ENCODE results near the gene GRK5.
"Not testable (repeated sequence)": the region's sequence is repeated elsewhere in the genome, so short reads cannot be mapped to it uniquely, and the experiment has no call there.

GRK5 gene

GRCh38 chr10:119237722-119238436, 30.5 kb downstream of the GRK5 start:
- no peak for TF ChIP-seq CTCF (IDR thresholded peaks at IDR 0.05; ENCODE audit: unreplicated experiment in 3 of 3)
- peak overlapping the region; percentile 38 to 62 (median 39) for H3K4me3 Mint-ChIP-seq

DNA sequence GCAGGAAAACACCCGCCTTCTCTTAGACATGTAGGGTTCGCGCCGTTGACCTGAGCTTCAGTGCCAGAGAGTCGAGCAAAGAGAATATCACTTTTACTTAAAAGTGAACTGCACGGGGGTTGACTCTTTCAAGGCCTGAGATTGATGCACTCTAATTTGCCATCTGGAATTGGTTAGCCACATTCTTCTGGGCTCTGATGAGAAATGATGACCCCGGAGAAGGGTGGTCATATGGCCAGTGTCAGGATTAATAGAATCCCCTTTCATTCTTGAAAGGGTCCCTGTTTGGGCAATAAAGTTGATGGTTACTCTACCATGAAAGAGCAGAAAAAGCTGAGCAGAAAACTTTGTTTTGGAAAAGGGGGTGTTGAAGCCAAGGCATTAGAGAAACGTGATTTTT, 31.2 kb downstream of the GRK5 start:
- Mint-ChIP-seq H3K36me3 (ENCODE audit: low read depth) (no peaks in the 10 kb centered on the region), H3K4me3 (peak overlapping the region in 1 of 3 experiments; percentile 4), H3K4me1 (peaks cover 55% of the 10 kb centered on the region), H3K27ac (peak overlapping the region; percentile 94 to 99 (median 97)), H3K9me3 (no peaks in the 10 kb centered on the region), H3K27me3 (ENCODE audit: low read depth) (no peaks in the 10 kb centered on the region)
- TF ChIP-seq CTCF (IDR thresholded peaks at IDR 0.05; ENCODE audit: unreplicated experiment in 3 of 3) = no peak

More at GRCh38 chr10:119237722-119238436, 30.5 kb downstream of the GRK5 start:
- peaks cover 57% of the 10 kb centered on the region for H3K4me1 Mint-ChIP-seq
- H3K27ac Mint-ChIP-seq = peak overlapping the region; percentile 94 to 99 (median 97)
- H3K27me3 Mint-ChIP-seq (ENCODE audit: low read depth) = no peaks in the 10 kb centered on the region
- no peaks in the 10 kb centered on the region for H3K36me3 Mint-ChIP-seq (ENCODE audit: low read depth)
- no peaks in the 10 kb centered on the region for H3K9me3 Mint-ChIP-seq

DNA sequence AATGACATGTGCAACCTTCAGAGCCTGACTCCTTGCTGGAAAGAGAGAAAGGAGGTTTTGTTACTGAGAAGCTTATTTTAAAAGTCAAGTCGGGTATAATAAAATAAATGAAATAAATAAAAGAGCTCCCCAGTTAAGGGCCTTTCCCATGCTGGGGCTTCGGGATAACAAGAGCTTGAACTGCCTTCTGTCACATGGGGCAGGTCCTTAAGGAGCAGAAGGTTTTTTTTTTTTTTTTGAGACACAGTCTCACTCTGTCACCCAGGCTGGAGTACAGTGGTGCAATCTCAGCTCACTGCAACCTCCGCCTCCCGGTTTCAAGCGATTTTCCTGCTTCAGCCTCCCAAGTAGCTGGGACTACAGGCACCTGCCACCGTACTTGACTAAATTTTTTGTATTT, 31.6 kb downstream of the GRK5 start:
- not testable (repeated sequence) for H3K36me3 Mint-ChIP-seq (ENCODE audit: low read depth); H3K27me3 Mint-ChIP-seq (ENCODE audit: low read depth); H3K9me3 Mint-ChIP-seq; H3K4me3 Mint-ChIP-seq
- Mint-ChIP-seq H3K4me1 (peaks cover 53% of the 10 kb centered on the region), H3K27ac (peak overlapping the region; percentile 94 to 99 (median 97))

- not testable (repeated sequence) for H3K27ac Mint-ChIP-seq; H3K9me3 Mint-ChIP-seq; H3K4me3 Mint-ChIP-seq; H3K36me3 Mint-ChIP-seq (ENCODE audit: low read depth); H3K27me3 Mint-ChIP-seq (ENCODE audit: low read depth)
- H3K4me1 Mint-ChIP-seq = peaks cover 50% of the 10 kb centered on the region
Observed at GRCh38 chr10:119239630-119240029, 32.3 kb downstream of the GRK5 start.

DNA sequence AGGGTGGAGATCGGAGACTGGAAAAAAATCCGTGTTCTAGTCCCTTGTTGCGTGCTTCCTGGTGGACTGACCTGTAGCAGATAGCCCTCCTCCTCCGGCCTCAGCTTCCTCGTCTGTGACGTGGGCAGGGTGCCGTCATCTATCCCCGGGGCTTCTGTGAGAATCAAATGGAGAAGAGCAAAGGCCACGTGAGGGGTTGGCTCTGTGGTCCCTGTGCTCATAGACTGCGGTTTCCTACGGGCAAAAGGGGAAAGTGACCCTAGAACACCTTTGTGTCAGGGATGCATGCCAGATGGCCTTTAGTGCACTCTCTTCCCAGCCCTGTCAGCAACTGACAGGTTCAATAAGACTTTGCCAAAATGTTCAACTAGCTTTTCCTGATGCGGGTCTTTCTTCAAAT, 33.7 kb downstream of the GRK5 start:
- peak overlapping the region in 2 of 3 experiments; percentile 19 to 42 for H3K27ac Mint-ChIP-seq
- H3K4me1 Mint-ChIP-seq = peaks cover 40% of the 10 kb centered on the region
- H3K27me3 Mint-ChIP-seq (ENCODE audit: low read depth) = no peaks in the 10 kb centered on the region
- no peaks in the 10 kb centered on the region for H3K36me3 Mint-ChIP-seq (ENCODE audit: low read depth)
- H3K4me3 Mint-ChIP-seq = no peak overlapping the region
- no peaks in the 10 kb centered on the region for H3K9me3 Mint-ChIP-seq
- TF ChIP-seq CTCF (IDR thresholded peaks at IDR 0.05; ENCODE audit: unreplicated experiment in 3 of 3) = no peak

DNA sequence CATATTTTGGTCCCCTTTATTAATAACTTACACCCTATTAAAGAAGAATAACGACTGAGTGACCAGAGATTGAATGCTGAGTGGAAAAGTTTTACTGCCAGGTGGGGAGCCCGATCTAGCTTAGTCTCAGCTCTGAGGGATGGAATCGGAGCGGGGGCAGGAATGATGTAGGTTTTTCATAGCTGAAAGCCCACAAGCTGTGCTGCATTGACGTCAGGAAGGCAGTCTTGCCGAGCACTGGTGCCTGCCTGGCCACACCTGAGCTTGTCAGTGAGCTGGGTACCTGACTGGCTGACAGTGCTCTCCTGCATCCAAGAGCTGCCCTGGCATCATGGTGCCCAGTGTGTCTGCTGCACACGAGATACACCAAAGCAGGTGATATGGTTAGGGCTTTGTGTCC, 34.8 kb downstream of the GRK5 start:
- Mint-ChIP-seq H3K36me3 (ENCODE audit: low read depth) (no peaks in the 10 kb centered on the region), H3K4me3 (no peak overlapping the region), H3K9me3 (no peaks in the 10 kb centered on the region), H3K27ac (peak overlapping the region; percentile 12 to 84 (median 19)), H3K27me3 (ENCODE audit: low read depth) (no peaks in the 10 kb centered on the region), H3K4me1 (peaks cover 39% of the 10 kb centered on the region)
- TF ChIP-seq CTCF (IDR thresholded peaks at IDR 0.05; ENCODE audit: unreplicated experiment in 3 of 3) = no peak

DNA sequence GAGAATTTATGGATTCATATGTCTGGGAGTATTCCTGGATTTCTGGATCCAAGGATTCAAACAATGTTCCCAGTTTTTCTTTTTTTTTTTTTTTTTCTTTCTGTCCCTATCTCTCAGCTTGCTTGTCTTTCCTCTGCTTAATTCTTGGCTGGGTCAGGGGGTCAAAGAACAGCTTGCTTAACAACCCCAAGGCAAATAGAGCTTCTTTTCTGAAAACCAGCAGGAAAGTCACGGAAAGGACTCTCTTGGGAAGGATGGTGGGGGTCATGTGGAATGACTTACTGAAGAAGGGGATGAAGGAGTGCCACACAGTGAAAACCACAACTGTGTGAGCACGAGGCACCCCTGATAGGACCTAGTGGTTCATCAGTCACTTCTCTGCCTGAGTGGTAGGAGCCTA, 36.1 kb downstream of the GRK5 start:
- Mint-ChIP-seq H3K27ac (peak overlapping the region; percentile 18 to 63 (median 49)), H3K27me3 (ENCODE audit: low read depth) (no peaks in the 10 kb centered on the region), H3K4me3 (no peak overlapping the region), H3K36me3 (ENCODE audit: low read depth) (no peaks in the 10 kb centered on the region), H3K4me1 (peaks cover 32% of the 10 kb centered on the region), H3K9me3 (no peaks in the 10 kb centered on the region)
- TF ChIP-seq CTCF (IDR thresholded peaks at IDR 0.05; ENCODE audit: unreplicated experiment in 3 of 3) = no peak
